ENCODE data around the gene C4A. TPM values are rescaled to one million over a fixed set of nuclear protein-coding genes. Genes with fewer than 3 reads are reported as not detected.
"Not testable (repeated sequence)": the region's sequence is repeated elsewhere in the genome, so short reads cannot be mapped to it uniquely, and the experiment has no call there.

Gene C4A
- polyA plus RNA-seq, 3 donors = 10.9 to 22.9 (median 13.1) TPM

DNA sequence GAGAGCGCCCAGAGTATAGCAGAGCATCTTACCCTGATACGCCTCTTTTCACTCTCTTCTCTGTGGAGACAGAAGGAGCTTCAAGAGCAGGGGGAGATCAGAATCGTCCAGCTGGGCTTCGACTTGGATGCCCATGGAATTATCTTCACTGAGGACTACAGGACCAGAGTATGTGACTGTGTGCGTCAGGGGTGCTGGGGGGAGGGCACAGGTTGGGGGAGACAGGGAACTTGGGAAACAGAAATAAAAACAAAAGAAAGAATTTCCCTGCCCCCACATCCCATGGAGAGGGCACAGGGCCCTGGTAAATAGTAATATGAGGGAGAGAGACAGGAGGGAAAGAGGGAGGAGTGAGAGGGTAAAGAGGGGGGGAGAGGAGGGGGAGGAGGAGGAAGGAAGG lies 3.0 kb upstream of the C4A start:
- DNase-seq (ENCODE audit: low read depth in 3 of 3, low spot score in 2 of 3) = no peak

- no peak for DNase-seq (ENCODE audit: low read depth in 3 of 3, low spot score in 2 of 3)
Measured at GRCh38 chr6:31979238-31979898, 2.5 kb upstream of the C4A start.

- DNase-seq (ENCODE audit: low read depth in 3 of 3, low spot score in 2 of 3) = not testable (repeated sequence)
Measured at GRCh38 chr6:31980195-31980876, 1.5 kb upstream of the C4A start.

- DNase-seq (ENCODE audit: low read depth in 3 of 3, low spot score in 2 of 3) = not testable (repeated sequence)
Measured at GRCh38 chr6:31980998-31981397, 859 bp upstream of the C4A start.

GRCh38 chr6:31989363-31989762 lies 7.5 kb downstream of the C4A start:
- DNase-seq (ENCODE audit: low read depth in 3 of 3, low spot score in 2 of 3) = not testable (repeated sequence)

GRCh38 chr6:31994421-31994820 lies 12.6 kb downstream of the C4A start:
- not testable (repeated sequence) for DNase-seq (ENCODE audit: low read depth in 3 of 3, low spot score in 2 of 3)

DNA sequence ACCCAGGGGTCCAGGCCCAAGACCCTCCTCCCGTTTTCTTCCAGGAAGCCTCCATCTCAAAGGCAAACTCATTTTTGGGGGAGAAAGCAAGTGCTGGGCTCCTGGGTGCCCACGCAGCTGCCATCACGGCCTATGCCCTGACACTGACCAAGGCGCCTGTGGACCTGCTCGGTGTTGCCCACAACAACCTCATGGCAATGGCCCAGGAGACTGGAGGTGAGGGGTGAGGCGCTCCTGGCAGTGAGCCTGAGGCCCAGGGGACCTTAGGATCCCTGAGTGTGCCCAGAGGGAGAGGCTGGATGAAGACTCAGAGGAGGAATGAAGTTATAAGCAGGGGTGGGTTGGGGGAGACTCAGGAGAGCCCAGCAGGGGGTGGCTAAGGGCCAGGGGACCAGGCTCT lies 14.5 kb downstream of the C4A start:
- DNase-seq (ENCODE audit: low read depth in 3 of 3, low spot score in 2 of 3) = not testable (repeated sequence)

DNA sequence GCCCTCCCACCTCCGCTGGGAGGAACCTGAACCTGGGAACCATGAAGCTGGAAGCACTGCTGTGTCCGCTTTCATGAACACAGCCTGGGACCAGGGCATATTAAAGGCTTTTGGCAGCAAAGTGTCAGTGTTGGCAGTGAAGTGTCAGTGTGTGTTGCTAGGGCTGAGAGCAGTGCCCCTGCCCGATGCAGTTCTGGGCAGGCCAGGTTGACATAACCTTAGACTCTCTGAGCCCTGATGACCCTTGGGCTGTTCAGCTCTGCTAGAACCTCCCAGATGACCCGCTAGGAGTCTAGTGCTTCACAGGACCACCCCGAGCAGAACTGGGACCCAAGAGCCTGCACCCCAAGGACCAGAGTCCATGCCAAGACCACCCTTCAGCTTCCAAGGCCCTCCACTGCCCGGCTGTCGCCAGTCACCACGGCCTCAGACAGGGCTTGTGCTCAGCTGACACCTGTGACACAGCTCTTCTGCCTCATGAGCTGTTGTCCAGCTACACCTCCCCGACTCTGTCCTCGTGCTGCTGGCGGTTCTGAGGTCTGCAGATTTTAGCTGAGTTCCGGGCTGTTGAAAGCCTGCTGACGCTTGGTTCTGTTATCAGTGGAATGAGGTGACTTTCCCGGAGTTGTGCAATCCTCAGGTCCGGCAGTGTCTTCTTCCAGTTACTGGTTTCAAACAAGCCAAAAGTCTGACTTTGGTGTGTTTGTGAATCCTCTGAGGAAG lies 20.9 kb downstream of the C4A start:
- not testable (repeated sequence) for DNase-seq (ENCODE audit: low read depth in 3 of 3, low spot score in 2 of 3)

DNA sequence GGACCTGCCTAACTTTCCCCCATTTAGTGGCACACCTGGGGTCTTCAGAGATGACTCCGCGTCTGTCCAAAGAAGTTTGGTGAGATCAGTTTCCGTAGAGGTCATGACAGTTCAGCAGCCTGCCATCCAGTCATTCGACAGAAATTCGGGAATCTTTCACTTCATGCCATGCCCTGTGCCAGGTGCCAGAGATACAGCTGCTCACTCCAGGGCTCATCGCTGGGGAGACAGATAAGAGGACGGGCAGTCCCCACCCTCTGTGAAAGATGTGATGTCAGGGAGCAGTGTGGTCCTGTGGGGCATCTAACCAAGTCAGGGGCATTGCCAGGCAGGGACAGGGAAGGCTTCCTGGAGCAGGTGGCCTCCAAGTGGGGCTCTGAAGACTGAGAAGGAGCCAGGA lies 21.4 kb downstream of the C4A start:
- DNase-seq (ENCODE audit: low read depth in 3 of 3, low spot score in 2 of 3) = not testable (repeated sequence)

DNA sequence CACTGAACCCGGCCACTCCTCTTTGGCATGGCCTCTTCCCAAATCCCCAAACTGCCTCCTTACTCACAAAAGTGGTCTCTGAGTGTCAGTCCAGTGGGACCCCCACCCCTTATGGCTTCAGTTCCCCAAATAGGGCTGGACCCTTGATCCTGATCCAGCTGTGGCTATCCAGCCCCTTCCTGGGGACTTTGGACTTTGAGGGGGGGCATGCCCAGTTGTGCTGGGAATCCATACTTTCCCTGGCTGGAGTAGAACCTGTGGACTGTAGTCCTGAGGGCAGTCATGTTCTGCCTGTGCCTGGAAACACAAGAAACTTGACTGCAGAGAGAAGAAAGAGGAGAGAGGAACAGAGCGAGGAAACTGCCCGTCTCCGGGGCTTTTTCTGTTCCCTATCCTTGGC lies 22.5 kb downstream of the C4A start:
- DNase-seq (ENCODE audit: low read depth in 3 of 3, low spot score in 2 of 3) = not testable (repeated sequence)

GRCh38 chr6:32004864-32005537 lies 23.1 kb downstream of the C4A start:
- not testable (repeated sequence) for DNase-seq (ENCODE audit: low read depth in 3 of 3, low spot score in 2 of 3)

GRCh38 chr6:32005538-32005880 lies 23.7 kb downstream of the C4A start:
- not testable (repeated sequence) for DNase-seq (ENCODE audit: low read depth in 3 of 3, low spot score in 2 of 3)

GRCh38 chr6:32005991-32006529 lies 24.2 kb downstream of the C4A start:
- DNase-seq (ENCODE audit: low read depth in 3 of 3, low spot score in 2 of 3) = not testable (repeated sequence)

GRCh38 chr6:32007086-32007485 lies 25.2 kb downstream of the C4A start:
- DNase-seq (ENCODE audit: low read depth in 3 of 3, low spot score in 2 of 3) = not testable (repeated sequence)

DNA sequence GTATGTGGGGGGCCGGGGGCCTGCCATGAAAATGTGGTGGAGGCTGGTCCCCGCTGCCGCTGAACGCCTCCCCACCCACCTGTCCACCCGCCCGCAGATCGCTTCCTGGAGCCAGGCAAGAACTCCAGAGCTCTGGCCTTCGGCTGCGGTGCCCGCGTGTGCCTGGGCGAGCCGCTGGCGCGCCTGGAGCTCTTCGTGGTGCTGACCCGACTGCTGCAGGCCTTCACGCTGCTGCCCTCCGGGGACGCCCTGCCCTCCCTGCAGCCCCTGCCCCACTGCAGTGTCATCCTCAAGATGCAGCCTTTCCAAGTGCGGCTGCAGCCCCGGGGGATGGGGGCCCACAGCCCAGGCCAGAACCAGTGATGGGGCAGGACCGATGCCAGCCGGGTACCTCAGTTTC lies 26.2 kb downstream of the C4A start:
- not testable (repeated sequence) for DNase-seq (ENCODE audit: low read depth in 3 of 3, low spot score in 2 of 3)

GRCh38 chr6:32008616-32009015 lies 26.8 kb downstream of the C4A start:
- DNase-seq (ENCODE audit: low read depth in 3 of 3, low spot score in 2 of 3) = not testable (repeated sequence)

GRCh38 chr6:32009537-32009936 lies 27.7 kb downstream of the C4A start:
- DNase-seq (ENCODE audit: low read depth in 3 of 3, low spot score in 2 of 3) = not testable (repeated sequence)

DNA sequence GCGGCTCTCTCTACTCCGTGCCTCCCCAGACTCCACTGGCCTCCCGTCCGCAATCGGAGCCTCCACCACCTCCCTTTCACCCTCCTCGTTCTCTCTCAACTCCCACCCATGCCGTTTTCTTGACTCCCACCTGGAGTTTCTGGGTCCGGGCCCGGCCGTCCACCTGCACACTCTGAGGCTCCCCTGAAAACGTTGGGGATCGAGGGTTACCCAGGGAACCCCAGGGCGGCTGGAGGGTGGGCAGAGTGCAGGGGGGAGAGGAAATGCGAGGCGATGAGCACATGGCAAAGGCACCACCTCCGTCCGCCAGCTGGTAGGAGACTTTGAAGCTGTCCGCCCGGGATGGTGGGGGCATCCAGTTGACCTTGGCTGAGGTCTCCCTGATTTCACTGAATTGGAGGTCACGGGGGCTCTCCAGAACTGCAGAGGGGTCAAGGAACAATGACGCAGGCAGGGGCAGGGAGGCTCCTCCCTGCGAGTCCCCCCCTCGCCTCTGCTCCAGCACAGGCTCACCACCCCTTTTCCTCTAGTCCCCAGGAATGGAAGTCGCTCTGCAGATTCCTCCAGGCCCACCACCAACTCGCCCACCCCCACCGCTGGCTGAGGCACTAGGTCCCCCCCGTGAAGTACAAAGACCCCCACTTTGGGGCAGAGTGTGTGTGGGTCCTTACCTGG lies 29.1 kb downstream of the C4A start:
- not testable (repeated sequence) for DNase-seq (ENCODE audit: low read depth in 3 of 3, low spot score in 2 of 3)

DNA sequence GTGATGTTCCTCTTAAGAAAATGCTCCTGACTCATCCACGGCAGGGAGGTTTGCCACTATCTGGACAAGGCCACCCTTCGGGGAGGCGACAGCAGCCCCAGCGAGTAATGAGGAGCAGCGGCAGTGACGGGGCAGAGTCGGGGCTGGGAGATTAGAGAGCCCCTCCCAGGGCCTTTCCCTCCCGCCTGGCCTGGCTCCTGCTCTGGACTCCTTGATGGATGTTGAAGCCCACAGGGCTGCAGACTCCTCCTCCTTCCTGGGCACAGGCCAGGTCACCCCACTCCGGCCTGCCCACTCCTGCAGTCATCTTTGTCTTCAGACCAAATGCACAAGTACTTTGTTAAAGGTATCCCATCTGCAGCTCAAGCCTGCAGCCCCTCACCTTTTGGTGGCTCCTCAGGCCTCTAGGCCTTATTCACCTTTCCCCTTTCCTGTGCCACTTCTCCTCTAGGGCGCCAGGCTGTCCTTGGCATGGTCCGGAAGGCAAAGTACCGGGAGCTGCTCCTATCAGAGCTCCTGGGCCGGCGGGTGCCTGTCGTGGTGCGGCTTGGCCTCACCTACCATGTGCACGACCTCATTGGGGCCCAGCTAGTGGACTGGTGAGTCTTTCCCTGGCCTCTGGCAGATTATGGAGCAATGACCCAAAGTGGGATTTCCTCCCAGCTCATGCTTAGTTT lies 31.2 kb downstream of the C4A start:
- DNase-seq (ENCODE audit: low read depth in 3 of 3, low spot score in 2 of 3) = not testable (repeated sequence)

DNA sequence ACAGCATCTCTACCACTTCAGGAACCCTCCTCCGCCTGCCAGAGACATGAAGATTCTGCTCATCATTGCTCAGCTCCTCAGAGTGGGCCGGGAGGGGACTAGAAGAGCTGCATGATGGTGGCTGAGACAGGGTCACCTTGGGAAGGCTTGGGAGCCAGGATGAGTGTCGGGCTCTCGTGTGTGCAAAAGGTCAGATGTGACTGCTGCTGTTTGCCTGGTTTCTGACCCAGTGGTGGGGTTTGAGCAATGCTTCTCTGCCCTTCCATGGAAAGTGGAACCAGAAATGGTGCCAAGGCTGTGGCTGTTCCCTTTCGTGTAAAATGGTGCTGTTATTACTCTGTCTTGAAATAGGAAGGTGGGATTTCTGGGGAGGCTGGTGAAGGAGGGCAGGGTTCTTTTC lies 31.9 kb downstream of the C4A start:
- not testable (repeated sequence) for DNase-seq (ENCODE audit: low read depth in 3 of 3, low spot score in 2 of 3)
